Tibial nerve (tissue), 4 donors: Measurements from ENCODE around the gene SERPINA7. TPM values are rescaled to one million over a fixed set of nuclear protein-coding genes. Genes with fewer than 3 reads are reported as not detected.

Experiments
- DNase-seq, 2 donors: peaks; one replicate each; pipeline ENCODE4 v3.0.0-alpha.2; 2019; ENCODE audit warnings: low spot score in 2 of 2
- H3K27ac ChIP-seq, 4 donors: fragments of 200-600 bp; sonication (generic) in 3 of 4; one replicate each; pipeline ENCODE4 v1.5.1; 2017 to 2019; ENCODE audit warnings: mild to moderate bottlenecking in 1 of 4
- H3K27me3 ChIP-seq, 2 donors: fragments of 200-600 bp; sonication (generic) in 1 of 2; one replicate each; pipeline versions ENCODE4 v1.5.1 to v1.6.0; 2017 to 2019
- H3K36me3 ChIP-seq, 3 donors: fragments of 200-600 bp; sonication (generic); one replicate each; pipeline ENCODE4 v1.5.1; 2018 to 2019
- H3K4me1 ChIP-seq, 4 donors: fragments of 200-600 bp; sonication (generic) in 3 of 4; one replicate each; pipeline ENCODE4 v1.5.1; 2017 to 2019
- H3K4me3 ChIP-seq, 4 donors: fragments of 200-600 bp; sonication (generic) in 3 of 4; one replicate each; pipeline ENCODE4 v1.5.1; 2017 to 2019; ENCODE audit warnings: mild to moderate bottlenecking in 1 of 4, moderate library complexity in 1 of 4
- H3K9me3 ChIP-seq, 4 donors: fragments of 200-600 bp; sonication (generic) in 3 of 4; one replicate each; pipeline ENCODE4 v1.5.1; 2017 to 2019
- EP300 ChIP-seq, 2 donors: sonication (generic); formaldehyde crosslinking; IDR thresholded peaks; one replicate each; pipeline ENCODE4 v1.6.1; 2017; ENCODE audit warnings: antibody characterized with exemption in 2 of 2, mild to moderate bottlenecking in 1 of 2
- POLR2A ChIP-seq, 2 donors: fragments of 450-650 bp; IDR thresholded peaks; one replicate each; pipeline ENCODE4 v1.6.1; 2017; ENCODE audit warnings: antibody characterized with exemption in 2 of 2, mild to moderate bottlenecking in 2 of 2, moderate library complexity in 2 of 2
- WGBS, 2 donors: methylation state at CpG; one replicate each; pipeline ENCODE4 v1.1.5; 2018; 5-methylcytosine and 5-hydroxymethylcytosine counted together
- total RNA-seq, 4 donors: library from RNA; depleted of rRNA; stranded (reverse); fragments of >200 nt; gene quantifications; one replicate each; pipeline ENCODE4 v1.1.0, GENCODE V29; 2016
- TF ChIP-seq, protein P1 (sequence below), 5 experiments: fragments of 200-600 bp in 3 of 5; fragments of 450-650 bp in 2 of 5; sonication (generic) in 3 of 5; IDR thresholded peaks; one replicate each; pipeline ENCODE4 v1.5.1; 2016 to 2019; ENCODE audit warnings: antibody characterized with exemption in 5 of 5, mild to moderate bottlenecking in 3 of 5, moderate library complexity in 2 of 5

SERPINA7 gene, protein sequence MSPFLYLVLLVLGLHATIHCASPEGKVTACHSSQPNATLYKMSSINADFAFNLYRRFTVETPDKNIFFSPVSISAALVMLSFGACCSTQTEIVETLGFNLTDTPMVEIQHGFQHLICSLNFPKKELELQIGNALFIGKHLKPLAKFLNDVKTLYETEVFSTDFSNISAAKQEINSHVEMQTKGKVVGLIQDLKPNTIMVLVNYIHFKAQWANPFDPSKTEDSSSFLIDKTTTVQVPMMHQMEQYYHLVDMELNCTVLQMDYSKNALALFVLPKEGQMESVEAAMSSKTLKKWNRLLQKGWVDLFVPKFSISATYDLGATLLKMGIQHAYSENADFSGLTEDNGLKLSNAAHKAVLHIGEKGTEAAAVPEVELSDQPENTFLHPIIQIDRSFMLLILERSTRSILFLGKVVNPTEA
- total RNA-seq: not detected

- H3K4me3 ChIP-seq: no peak within 1 kb of the TSS
- no peak for TF ChIP-seq POLR2A (IDR thresholded peaks at IDR 0.05)
- TF ChIP-seq, protein P1, sequence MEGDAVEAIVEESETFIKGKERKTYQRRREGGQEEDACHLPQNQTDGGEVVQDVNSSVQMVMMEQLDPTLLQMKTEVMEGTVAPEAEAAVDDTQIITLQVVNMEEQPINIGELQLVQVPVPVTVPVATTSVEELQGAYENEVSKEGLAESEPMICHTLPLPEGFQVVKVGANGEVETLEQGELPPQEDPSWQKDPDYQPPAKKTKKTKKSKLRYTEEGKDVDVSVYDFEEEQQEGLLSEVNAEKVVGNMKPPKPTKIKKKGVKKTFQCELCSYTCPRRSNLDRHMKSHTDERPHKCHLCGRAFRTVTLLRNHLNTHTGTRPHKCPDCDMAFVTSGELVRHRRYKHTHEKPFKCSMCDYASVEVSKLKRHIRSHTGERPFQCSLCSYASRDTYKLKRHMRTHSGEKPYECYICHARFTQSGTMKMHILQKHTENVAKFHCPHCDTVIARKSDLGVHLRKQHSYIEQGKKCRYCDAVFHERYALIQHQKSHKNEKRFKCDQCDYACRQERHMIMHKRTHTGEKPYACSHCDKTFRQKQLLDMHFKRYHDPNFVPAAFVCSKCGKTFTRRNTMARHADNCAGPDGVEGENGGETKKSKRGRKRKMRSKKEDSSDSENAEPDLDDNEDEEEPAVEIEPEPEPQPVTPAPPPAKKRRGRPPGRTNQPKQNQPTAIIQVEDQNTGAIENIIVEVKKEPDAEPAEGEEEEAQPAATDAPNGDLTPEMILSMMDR (IDR thresholded peaks at IDR 0.05): no peak
- TF ChIP-seq EP300 (IDR thresholded peaks at IDR 0.05): no peak
- H3K4me1 ChIP-seq: no peaks in the 10 kb centered on the region
- H3K36me3 ChIP-seq: no peaks in the 10 kb centered on the region
- H3K27ac ChIP-seq: no peak within 1 kb of the TSS
- H3K27me3 ChIP-seq: peaks cover 0 to 5% of the 10 kb centered on the region in 2 donors
- no peak for DNase-seq
- no peaks in the 10 kb centered on the region for H3K9me3 ChIP-seq
These were observed at the start of gene SERPINA7 for GRCh38 chrX:106038625-106039024. TSS of gene SERPINA7 (minus strand) at chrX:106038727. CDS start at chrX:106037058, 1,669 bp downstream.

- no peak for DNase-seq
- no peak for TF ChIP-seq POLR2A (IDR thresholded peaks at IDR 0.05)
- no peak for TF ChIP-seq EP300 (IDR thresholded peaks at IDR 0.05)
- TF ChIP-seq, protein P1 (IDR thresholded peaks at IDR 0.05): no peak
- H3K9me3 ChIP-seq: no peaks in the 10 kb centered on the region
- H3K27me3 ChIP-seq: peaks cover 0 to 6% of the 10 kb centered on the region in 2 donors
- no peak overlapping the region for H3K27ac ChIP-seq
- whole genome bisulfite sequencing, 2 donors: 85 to 91% methylated on average over 3 of the region's 3 CpGs
- H3K4me1 ChIP-seq: no peaks in the 10 kb centered on the region
- H3K4me3 ChIP-seq: no peak overlapping the region
- H3K36me3 ChIP-seq: no peaks in the 10 kb centered on the region
These were observed 30.5 kb upstream of the SERPINA7 start for GRCh38 chrX:106069048-106069447.

GRCh38 chrX:106050054-106050453 lies 11.5 kb upstream of the SERPINA7 start:
- H3K36me3 ChIP-seq: no peaks in the 10 kb centered on the region
- H3K27me3 ChIP-seq: peaks cover 0 to 4% of the 10 kb centered on the region in 2 donors
- no peak for DNase-seq
- H3K9me3 ChIP-seq: no peaks in the 10 kb centered on the region
- no peak overlapping the region for H3K27ac ChIP-seq
- H3K4me3 ChIP-seq: no peak overlapping the region
- TF ChIP-seq POLR2A (IDR thresholded peaks at IDR 0.05) (no peak), EP300 (IDR thresholded peaks at IDR 0.05) (no peak)
- TF ChIP-seq, protein P1 (IDR thresholded peaks at IDR 0.05): no peak
- 86% methylated on average over 1 of the region's 1 CpG for WGBS, 2 donors
- no peaks in the 10 kb centered on the region for H3K4me1 ChIP-seq

GRCh38 chrX:106042296-106042695 lies 3.8 kb upstream of the SERPINA7 start:
- no peak overlapping the region for H3K4me3 ChIP-seq
- no peak for DNase-seq
- no peak for TF ChIP-seq EP300 (IDR thresholded peaks at IDR 0.05)
- TF ChIP-seq POLR2A (IDR thresholded peaks at IDR 0.05): no peak
- TF ChIP-seq, protein P1 (IDR thresholded peaks at IDR 0.05): no peak
- peaks cover 0 to 7% of the 10 kb centered on the region in 2 donors for H3K27me3 ChIP-seq
- no peaks in the 10 kb centered on the region for H3K9me3 ChIP-seq
- 52 to 67% methylated on average over 2 of the region's 2 CpGs for WGBS, 2 donors
- no peak overlapping the region for H3K27ac ChIP-seq
- no peaks in the 10 kb centered on the region for H3K4me1 ChIP-seq
- H3K36me3 ChIP-seq: no peaks in the 10 kb centered on the region

DNA sequence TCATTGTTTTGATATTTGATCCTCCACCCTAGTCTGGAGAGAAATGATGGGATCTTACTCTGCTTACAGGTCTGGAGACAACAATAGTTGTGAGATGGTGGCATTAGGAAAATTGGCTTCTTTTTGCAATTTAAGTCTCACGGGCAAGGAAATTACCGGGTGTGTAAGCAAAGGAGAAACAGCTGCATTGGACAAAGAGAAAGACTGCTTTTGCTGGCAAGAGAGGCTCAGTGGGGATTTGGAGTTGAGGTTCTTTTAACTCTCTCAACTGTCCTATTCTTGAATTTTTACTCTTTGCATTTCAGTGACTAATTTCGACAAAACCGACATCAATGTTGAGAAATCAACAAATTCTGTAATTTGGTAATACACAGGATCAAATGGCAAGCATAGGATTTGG lies 2.3 kb upstream of the SERPINA7 start:
- peaks cover 0 to 12% of the 10 kb centered on the region in 2 donors for H3K27me3 ChIP-seq
- H3K9me3 ChIP-seq: no peaks in the 10 kb centered on the region
- no peaks in the 10 kb centered on the region for H3K4me1 ChIP-seq

More for the DNA sequence above, 2.3 kb upstream of the SERPINA7 start:
- Histone ChIP-seq H3K36me3 (no peaks in the 10 kb centered on the region), H3K4me3 (no peak overlapping the region), H3K27ac (no peak overlapping the region)
- 57 to 68% methylated on average over 4 of the region's 4 CpGs for WGBS, 2 donors
- no peak for DNase-seq
- no peak for TF ChIP-seq EP300 (IDR thresholded peaks at IDR 0.05)
